B cell (primary cell): ENCODE measurements around the gene HEPACAM. TPM values are rescaled to one million over a fixed set of nuclear protein-coding genes. Genes with fewer than 3 reads are reported as not detected.

Experiments
- ATAC-seq: fragments of 200-7000 bp; cut with Tn5 transposase; one replicate; pipeline ENCODE4 v1.10.0; 2021; ENCODE audit warnings: low read depth, mild to moderate bottlenecking, moderate number of reproducible peaks, moderate library complexity
- CTCF ChIA-PET: fragments of 350-600 bp; sonication (Branson Sonifier 250); formaldehyde crosslinking; loops from one replicate; lab custom pipeline; 2021; ENCODE audit warnings: antibody characterized with exemption, inconsistent platforms; lab: Charles Lee
- POLR2A ChIA-PET: fragments of 350-600 bp; sonication (Branson Sonifier 250); formaldehyde crosslinking; loops from one replicate; lab custom pipeline; 2021; ENCODE audit warnings: antibody characterized with exemption; lab: Charles Lee
- DNase-seq: peaks from one replicate; pipeline ENCODE4 v3.0.0; 2013
- H2AFZ ChIP-seq: 2 replicates; pipeline ENCODE4 v1.6.1; 2012; ENCODE audit warnings: mild to moderate bottlenecking, low read depth, low read length; ENCODE audit not compliant: insufficient read depth, poor library complexity, severe bottlenecking
- H3K27ac ChIP-seq, 2 donors: 1 replicate in 1 of 2; 2 replicates in 1 of 2; pipeline ENCODE4 v1.5.1; 2012 to 2013; ENCODE audit warnings: low read length in 2 of 2, mild to moderate bottlenecking in 2 of 2, moderate library complexity in 1 of 2
- H3K27me3 ChIP-seq, 4 experiments: fragments of 200-600 bp in 1 of 4; sonication (generic) in 1 of 4; replicated peaks in 1 of 4; 1 replicate in 2 of 4; 2 replicates in 2 of 4; pipeline versions ENCODE4 v1.6.1 to v1.7.0; 2013 to 2016; ENCODE audit warnings: low read length in 3 of 4, mild to moderate bottlenecking in 2 of 4, mixed read lengths in 1 of 4, moderate library complexity in 1 of 4; ENCODE audit not compliant: insufficient read depth in 4 of 4, control insufficient read depth in 3 of 4; ENCODE audit errors: control extremely low read depth in 1 of 4
- H3K36me3 ChIP-seq, 2 experiments: replicated peaks in 1 of 2; 1 replicate in 1 of 2; 2 replicates in 1 of 2; pipeline versions ENCODE4 v1.6.1 to v1.7.1; 2013; ENCODE audit warnings: low read length in 1 of 2; ENCODE audit not compliant: insufficient read depth in 2 of 2, control insufficient read depth in 1 of 2; ENCODE audit errors: control extremely low read depth in 1 of 2, extremely low read depth in 1 of 2
- H3K4me1 ChIP-seq, 2 donors: fragments of 200-600 bp in 1 of 2; sonication (generic) in 1 of 2; 1 replicate in 1 of 2; 2 replicates in 1 of 2; pipeline versions ENCODE4 v1.5.1 to v1.6.1; 2013 to 2017; ENCODE audit warnings: low read length in 2 of 2; ENCODE audit not compliant: control insufficient read depth in 2 of 2, insufficient read depth in 2 of 2
- H3K4me2 ChIP-seq: replicated peaks from 2 replicates; pipeline ENCODE3; 2012; ENCODE audit warnings: mild to moderate bottlenecking, low read depth, low read length; ENCODE audit not compliant: poor library complexity, severe bottlenecking
- H3K4me3 ChIP-seq, 5 experiments: fragments of 200-600 bp in 1 of 5; sonication (generic) in 1 of 5; 1 replicate in 3 of 5; 2 replicates in 2 of 5; pipeline versions ENCODE4 v1.5.1 to v1.7.0; 2011 to 2016; ENCODE audit warnings: low read length in 4 of 5, mild to moderate bottlenecking in 4 of 5, low read depth in 2 of 5, control low read depth in 1 of 5, moderate library complexity in 1 of 5; ENCODE audit not compliant: insufficient read depth in 1 of 5; ENCODE audit errors: control extremely low read depth in 1 of 5, extremely low read depth in 1 of 5
- H3K79me2 ChIP-seq: fragments of 200-600 bp; sonication (generic); one replicate; pipeline ENCODE4 v1.6.0; 2016; ENCODE audit warnings: low read length; ENCODE audit not compliant: control insufficient read depth, insufficient read depth
- H3K9ac ChIP-seq: fragments of 200-600 bp; sonication (generic); 2 replicates; pipeline ENCODE4 v1.6.1; 2017; ENCODE audit warnings: mild to moderate bottlenecking, low read length, moderate library complexity
- H3K9me3 ChIP-seq, 3 donors: one replicate each; pipeline versions ENCODE4 v1.6.1 to v1.7.1; 2013; ENCODE audit warnings: low read length in 2 of 3; ENCODE audit not compliant: control insufficient read depth in 2 of 3, insufficient read depth in 1 of 3; ENCODE audit errors: control extremely low read depth in 1 of 3
- H4K20me1 ChIP-seq: 2 replicates; pipeline ENCODE4 v1.6.0; 2012; ENCODE audit warnings: mild to moderate bottlenecking, low read length; ENCODE audit not compliant: insufficient read depth, control insufficient read depth, poor library complexity, severe bottlenecking
- H3K27ac Mint-ChIP-seq: one replicate; pipeline ENCODE4 v1.8.0; 2021; ENCODE audit warnings: mixed read lengths
- H3K27me3 Mint-ChIP-seq: one replicate; pipeline ENCODE4 v1.8.0; 2021; ENCODE audit warnings: mixed read lengths
- H3K4me1 Mint-ChIP-seq: one replicate; pipeline ENCODE4 v1.8.0; 2021; ENCODE audit warnings: mixed read lengths
- H3K4me3 Mint-ChIP-seq: one replicate; pipeline ENCODE4 v1.8.0; 2021; ENCODE audit warnings: mixed read lengths
- H3K9me3 Mint-ChIP-seq: one replicate; pipeline ENCODE4 v1.8.0; 2022; ENCODE audit warnings: mixed read lengths; ENCODE audit not compliant: insufficient read depth
- EZH2 ChIP-seq: IDR thresholded peaks from 2 replicates; pipeline ENCODE4 v1.6.1; 2012; ENCODE audit warnings: borderline replicate concordance, low read depth, mild to moderate bottlenecking, moderate library complexity, low read length; ENCODE audit not compliant: insufficient read depth, poor library complexity, severe bottlenecking
- WGBS: methylation state at CpG from one replicate; pipeline ENCODE4 v1.1.5; 2013; ENCODE audit warnings: missing lambda C conversion rate; ENCODE audit not compliant: insufficient coverage; 5-methylcytosine and 5-hydroxymethylcytosine counted together
- intact Hi-C: fragments of 100-400 bp; cut with micrococcal nuclease; formaldehyde crosslinking; loops from one replicate; pipeline ENCODE4 v1.10.0; 2022
- polyA plus RNA-seq: library from polyadenylated mRNA; depleted of rRNA; stranded (reverse); fragments of >200 nt; gene quantifications from 2 replicates; pipeline ENCODE4 v1.2.3, GENCODE V29; 2012
- total RNA-seq, 2 donors: library from RNA; stranded (reverse); fragments of 120-200 nt in 1 of 2; gene quantifications; 1 replicate in 1 of 2; 2 replicates in 1 of 2; pipeline versions ENCODE4 v1.2.3 to v1.2.4, GENCODE V29; 2013 to 2022
- TF ChIP-seq, protein P1 (sequence below): fragments of 200-600 bp; IDR thresholded peaks from one replicate; pipeline ENCODE4 v1.8.0; 2022; ENCODE audit warnings: antibody characterized with exemption, mild to moderate bottlenecking

The HEPACAM gene
- total and polyA plus RNA-seq, 2 donors (not counting 1 experiment from before 2014, with no cell fraction given) = not detected

GRCh38 chr11:124895471-124895971, 40.3 kb downstream of the HEPACAM start:
- no peak overlapping the region for H3K27ac ChIP-seq
- H3K4me1 Mint-ChIP-seq = no peaks in the 10 kb centered on the region
- H2AFZ ChIP-seq = no peak overlapping the region
- TF ChIP-seq, protein P1, sequence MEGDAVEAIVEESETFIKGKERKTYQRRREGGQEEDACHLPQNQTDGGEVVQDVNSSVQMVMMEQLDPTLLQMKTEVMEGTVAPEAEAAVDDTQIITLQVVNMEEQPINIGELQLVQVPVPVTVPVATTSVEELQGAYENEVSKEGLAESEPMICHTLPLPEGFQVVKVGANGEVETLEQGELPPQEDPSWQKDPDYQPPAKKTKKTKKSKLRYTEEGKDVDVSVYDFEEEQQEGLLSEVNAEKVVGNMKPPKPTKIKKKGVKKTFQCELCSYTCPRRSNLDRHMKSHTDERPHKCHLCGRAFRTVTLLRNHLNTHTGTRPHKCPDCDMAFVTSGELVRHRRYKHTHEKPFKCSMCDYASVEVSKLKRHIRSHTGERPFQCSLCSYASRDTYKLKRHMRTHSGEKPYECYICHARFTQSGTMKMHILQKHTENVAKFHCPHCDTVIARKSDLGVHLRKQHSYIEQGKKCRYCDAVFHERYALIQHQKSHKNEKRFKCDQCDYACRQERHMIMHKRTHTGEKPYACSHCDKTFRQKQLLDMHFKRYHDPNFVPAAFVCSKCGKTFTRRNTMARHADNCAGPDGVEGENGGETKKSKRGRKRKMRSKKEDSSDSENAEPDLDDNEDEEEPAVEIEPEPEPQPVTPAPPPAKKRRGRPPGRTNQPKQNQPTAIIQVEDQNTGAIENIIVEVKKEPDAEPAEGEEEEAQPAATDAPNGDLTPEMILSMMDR = no peak
- no peak for TF ChIP-seq EZH2
- no peak overlapping the region for H3K4me3 Mint-ChIP-seq
- peaks cover 0 to 6% (median 1%) of the 10 kb centered on the region in 4 experiments for H3K27me3 ChIP-seq
- peaks cover 46% of the 10 kb centered on the region for H3K27me3 Mint-ChIP-seq
- H3K4me2 ChIP-seq = no peak overlapping the region
- H3K9ac ChIP-seq = no peak overlapping the region
- POLR2A ChIA-PET = no interaction called here
- DNase-seq = no peak
- H3K4me3 ChIP-seq = no peak overlapping the region
- no peaks in the 10 kb centered on the region for H3K9me3 Mint-ChIP-seq
- no peaks in the 10 kb centered on the region for H3K4me1 ChIP-seq
- CTCF ChIA-PET = no interaction called here
- no peaks in the 10 kb centered on the region for H3K36me3 ChIP-seq
- H3K79me2 ChIP-seq = no peaks in the 10 kb centered on the region
- WGBS = 89% methylated on average over 19 of the region's 20 CpGs
- intact Hi-C loops = no loop called here
- ATAC-seq = no peak
- H3K27ac Mint-ChIP-seq = no peak overlapping the region
- no peaks in the 10 kb centered on the region for H3K9me3 ChIP-seq
- no peaks in the 10 kb centered on the region for H4K20me1 ChIP-seq

GRCh38 chr11:124894606-124895430, 41.0 kb downstream of the HEPACAM start:
- Histone ChIP-seq H3K36me3 (no peaks in the 10 kb centered on the region), H2AFZ (no peak overlapping the region), H3K4me1 (no peaks in the 10 kb centered on the region), H3K79me2 (no peaks in the 10 kb centered on the region), H3K9ac (no peak overlapping the region), H4K20me1 (no peaks in the 10 kb centered on the region), H3K27ac (no peak overlapping the region), H3K4me3 (no peak overlapping the region), H3K4me2 (no peak overlapping the region), H3K9me3 (no peaks in the 10 kb centered on the region), H3K27me3 (peaks cover 0 to 6% (median under 1%) of the 10 kb centered on the region in 4 experiments)
- WGBS = 84% methylated on average over 4 of the region's 4 CpGs
- Mint-ChIP-seq H3K4me3 (no peak overlapping the region), H3K27ac (no peak overlapping the region), H3K4me1 (no peaks in the 10 kb centered on the region), H3K27me3 (peaks cover 44% of the 10 kb centered on the region), H3K9me3 (no peaks in the 10 kb centered on the region)
- DNase-seq = no peak
- no peak for TF ChIP-seq EZH2
- TF ChIP-seq, protein P1 = no peak
- POLR2A ChIA-PET = no interaction called here
- intact Hi-C loops = no loop called here
- CTCF ChIA-PET = no interaction called here
- no peak for ATAC-seq
